Glomerular endothelial cell (primary cell): ENCODE measurements around the gene OR14A2. TPM values are rescaled to one million over a fixed set of nuclear protein-coding genes. Genes with fewer than 3 reads are reported as not detected.
"Not testable (repeated sequence)": the region's sequence is repeated elsewhere in the genome, so short reads cannot be mapped to it uniquely, and the experiment has no call there.

Experiments used
- DNase-seq: peaks from one replicate; pipeline ENCODE4 v3.0.0-alpha.2; 2011; ENCODE audit warnings: low read depth, low spot score; ENCODE audit errors: extremely low read depth
- total RNA-seq: library from RNA; depleted of rRNA; stranded (reverse); fragments of >200 nt; gene quantifications from 2 replicates; pipeline ENCODE4 v1.2.3, GENCODE V29; 2015

The OR14A2 gene
- not detected in 2 replicates for total RNA-seq

DNA sequence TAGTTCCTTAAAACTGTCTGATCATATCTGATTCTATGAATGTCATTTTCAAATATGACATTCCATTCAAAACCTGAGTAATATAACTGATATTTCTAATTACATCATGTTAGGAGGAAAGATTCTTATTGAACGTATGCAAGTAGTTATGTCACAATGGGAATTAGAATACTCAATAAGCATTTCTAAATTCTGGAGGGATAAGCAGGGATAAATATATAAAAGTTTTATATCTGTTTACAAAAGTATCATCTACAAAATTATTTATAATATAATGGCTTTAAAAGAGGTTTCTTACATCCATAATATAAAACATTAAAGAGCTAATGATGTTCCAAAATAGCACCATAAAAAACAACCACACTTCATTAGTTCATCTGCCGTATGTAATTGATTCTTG is at the start of gene OR14A2:
Gene OR14A2 (minus strand): TSS at position 101 of the 400 bp plus-strand sequence.
- no peak for DNase-seq

DNA sequence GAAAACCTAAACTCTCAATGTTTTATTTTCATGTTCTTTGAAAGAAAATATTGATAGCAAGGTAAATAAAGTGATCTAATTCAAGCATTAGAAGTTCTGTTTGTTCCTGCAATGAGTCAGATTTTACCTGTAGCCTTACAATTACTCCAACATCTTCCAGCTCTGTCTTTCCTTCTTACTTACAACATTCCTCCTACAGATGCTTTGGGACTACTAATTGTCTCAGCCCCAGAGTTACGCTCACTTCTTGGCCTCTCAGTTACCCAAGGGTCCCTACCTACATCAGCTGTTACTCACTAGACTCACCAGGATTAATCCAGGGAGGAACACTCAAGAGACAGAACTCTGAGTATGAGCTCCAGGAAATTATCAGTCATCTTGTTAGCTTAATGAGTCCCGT is 49.6 kb upstream of the OR14A2 start:
- no peak for DNase-seq

DNA sequence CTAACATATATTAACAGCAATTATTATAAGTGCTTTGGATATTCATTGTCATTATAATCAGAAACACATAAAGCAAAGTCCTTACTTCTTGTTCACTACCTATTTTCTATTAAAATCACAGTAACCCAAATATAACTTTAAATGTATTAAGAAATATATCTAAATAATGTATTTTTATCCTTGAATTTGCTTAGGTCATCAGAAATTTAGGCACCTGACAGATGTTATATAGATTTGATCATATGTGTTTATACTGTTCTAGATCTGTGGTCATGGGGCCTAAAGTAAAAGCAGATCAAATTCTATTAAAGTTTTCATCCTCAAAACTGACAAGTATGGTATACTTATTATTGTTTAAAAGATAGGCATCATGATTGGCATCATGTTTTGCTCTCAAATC is 21.7 kb upstream of the OR14A2 start:
- DNase-seq: no peak

DNA sequence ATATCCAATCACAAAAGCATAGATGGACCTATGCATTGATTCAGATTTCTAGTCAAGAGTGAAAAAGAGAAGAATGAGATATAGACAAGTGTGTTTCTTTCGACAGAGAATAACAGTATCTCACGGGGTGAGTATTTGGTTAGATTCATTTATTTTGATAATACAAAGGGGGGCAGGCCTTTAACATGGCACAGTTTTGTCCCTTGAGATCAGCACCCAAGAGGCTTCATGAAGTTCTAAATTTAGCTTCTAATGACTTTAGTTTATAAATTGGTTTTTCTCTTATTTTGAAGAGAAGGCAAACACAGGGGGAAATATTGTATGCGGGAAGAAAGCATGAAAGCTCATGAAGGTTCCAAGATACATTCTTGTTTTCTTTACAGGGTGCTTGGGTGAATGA is 12.5 kb upstream of the OR14A2 start, which contains the start of gene OR1C1:
Gene OR1C1 (minus strand): TSS at position 101 of the 400 bp plus-strand sequence. CDS start 2,150 bp downstream, outside the sequence.
- no peak for DNase-seq

DNA sequence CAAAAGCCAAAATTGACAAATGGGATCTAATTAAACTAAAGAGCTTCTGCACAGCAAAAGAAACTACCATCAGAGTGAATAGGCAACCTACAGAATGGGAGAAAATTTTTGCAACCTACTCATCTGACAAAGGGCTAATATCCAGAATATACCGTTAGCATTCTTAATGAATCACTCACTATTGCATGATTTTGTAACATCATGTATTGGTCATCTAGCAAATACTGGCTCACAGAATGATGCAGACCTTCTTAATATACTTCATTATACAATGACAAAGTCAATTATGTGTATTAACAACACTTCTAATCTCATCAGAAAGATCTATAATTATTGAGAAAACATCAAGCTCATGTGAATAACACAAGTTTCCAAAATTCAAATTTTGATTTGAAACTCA is 6.4 kb upstream of the OR14A2 start:
- not testable (repeated sequence) for DNase-seq

DNA sequence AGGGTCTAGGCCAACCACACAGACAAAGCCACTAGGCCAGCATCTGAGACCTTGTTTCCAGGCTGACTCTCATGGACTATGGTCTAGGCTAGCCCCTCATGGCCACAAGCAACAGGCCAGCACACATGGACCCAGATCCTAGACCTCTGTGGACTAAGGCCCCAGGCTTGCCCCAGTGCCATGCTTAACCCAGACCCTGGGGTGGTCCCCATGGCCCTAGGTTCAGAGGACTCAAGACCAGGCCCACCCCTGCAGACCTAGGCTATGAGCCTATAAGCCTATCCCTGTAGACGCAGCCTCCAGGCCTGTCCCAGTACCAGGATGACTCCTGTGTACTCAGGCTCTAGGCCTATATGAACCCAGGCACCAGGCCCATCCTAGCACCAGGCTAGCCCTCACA is 1.9 kb upstream of the OR14A2 start:
- no peak for DNase-seq

DNA sequence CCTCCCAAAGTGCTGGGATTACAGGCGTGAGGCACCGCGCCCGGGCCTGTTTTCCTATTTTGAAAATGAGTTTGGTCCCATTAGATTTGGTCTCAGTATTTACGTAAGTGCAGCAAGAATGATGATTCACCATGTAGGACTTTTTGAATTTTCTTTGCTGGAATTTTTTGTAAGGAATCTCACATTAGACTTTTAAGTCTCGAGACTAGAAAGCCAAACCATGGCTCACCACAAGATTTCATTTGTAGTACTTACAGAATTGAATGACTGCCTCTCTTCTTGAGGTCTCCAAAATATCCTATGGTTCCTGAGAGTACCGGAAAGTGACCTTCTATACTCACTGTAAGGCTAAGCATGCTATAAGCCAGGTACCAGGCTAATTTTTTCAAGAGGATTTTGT is 325 bp downstream of the OR14A2 start:
- no peak for DNase-seq

DNA sequence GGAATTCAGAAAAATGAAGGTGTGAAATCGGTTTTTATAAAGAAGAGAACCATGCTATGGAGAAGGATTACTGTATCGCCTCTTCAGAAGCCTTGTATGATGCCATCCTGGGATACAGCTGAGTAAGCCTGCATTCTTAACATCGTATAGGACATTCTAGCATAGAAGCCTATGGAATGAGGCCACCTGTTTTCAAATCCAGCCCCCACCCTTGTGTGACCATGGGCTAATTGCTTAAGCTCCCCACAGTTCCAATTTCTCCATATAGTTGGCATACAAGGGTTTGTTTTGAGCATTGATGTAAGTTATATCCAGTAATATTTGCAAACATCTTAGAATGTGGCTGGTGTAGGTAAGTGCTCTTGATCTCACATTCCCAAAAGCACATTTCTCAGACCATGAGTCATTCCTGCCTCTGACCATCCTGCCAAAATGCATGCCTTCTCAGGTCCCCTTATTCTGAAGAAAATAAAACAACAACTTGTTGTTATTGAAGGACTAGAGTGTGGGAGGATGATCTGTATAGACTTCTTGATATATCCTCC is 1.5 kb downstream of the OR14A2 start:
- no peak for DNase-seq

DNA sequence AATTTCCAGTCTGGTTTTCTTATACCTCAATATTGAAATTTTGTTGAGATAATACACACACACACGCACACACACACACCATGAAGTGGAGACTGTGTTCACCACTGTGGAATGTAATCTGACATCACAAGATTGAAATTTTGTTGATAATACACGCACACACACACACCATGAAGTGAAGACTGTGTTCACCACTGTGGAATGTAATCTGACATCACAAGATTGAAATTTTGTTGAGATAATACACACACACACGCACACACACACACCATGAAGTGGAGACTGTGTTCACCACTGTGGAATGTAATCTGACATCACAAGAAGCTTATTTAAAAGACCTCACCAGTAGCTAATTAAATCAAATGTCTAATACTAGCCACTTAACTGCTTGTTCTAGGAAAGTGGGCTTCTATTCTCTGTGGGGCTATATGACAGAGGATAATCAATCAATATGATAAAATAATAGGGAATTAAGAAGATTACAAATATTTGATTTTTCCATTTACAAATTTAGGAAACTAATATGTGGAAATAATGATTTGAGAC is 5.7 kb downstream of the OR14A2 start:
- DNase-seq: not testable (repeated sequence)

DNA sequence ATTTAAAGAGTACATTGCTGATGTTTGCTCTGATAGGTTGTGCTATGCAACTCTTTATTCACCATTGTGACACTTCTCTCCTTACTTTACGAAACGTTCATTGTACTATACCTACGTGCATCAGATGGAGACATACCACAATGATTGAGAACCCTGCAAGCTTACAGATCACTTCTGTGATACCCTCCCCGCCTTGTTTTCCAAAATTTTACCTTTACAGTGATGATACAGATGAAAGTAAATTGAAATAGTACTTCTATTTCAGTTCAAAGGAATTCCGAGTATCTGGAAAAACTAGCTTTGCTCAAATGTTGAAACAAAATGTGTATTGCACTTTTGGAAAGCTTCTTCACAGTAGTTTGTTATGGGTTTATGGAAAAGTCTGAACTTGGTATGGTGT is 6.2 kb downstream of the OR14A2 start:
- DNase-seq: no peak

DNA sequence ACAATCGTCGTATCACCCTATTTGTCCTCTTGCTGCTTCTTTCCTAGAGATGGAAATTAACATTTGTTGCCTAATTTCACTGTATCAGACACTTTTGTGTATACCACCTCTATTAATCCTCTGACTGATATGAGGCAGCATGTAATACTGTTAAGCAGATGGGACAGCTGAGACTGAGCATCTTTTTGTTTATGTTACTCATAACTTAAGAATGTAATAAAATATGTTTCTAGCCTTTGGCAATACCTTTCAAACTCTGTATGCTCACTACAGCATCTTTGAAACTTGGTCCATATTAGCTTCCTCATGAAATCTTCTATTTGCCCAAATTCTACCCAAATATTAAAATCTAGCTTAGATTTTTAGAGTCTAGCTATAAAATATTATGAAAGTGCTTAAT is 7.2 kb downstream of the OR14A2 start:
- DNase-seq: no peak

DNA sequence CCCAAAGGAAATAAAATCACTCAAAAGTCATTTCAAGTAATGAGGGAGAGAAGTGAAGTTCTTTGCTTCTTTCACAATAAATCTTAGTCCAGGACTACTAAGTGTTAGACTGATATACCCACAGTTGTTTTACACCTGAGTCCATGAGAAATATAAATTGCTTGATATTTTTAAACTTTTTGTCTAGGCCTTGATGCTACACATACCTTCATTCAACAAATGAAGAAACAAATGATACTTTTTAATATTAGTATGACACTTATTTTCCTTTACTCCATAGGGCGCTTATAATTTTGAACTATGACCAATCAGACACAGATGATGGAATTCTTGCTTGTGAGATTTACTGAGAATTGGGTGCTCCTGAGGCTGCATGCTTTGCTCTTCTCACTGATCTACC is 9.6 kb downstream of the OR14A2 start, which contains the start of gene OR14K1:
Gene OR14K1 (plus strand): TSS at position 301 of the 400 bp plus-strand sequence. CDS start 0 bp downstream, at position 301.
- DNase-seq: no peak

DNA sequence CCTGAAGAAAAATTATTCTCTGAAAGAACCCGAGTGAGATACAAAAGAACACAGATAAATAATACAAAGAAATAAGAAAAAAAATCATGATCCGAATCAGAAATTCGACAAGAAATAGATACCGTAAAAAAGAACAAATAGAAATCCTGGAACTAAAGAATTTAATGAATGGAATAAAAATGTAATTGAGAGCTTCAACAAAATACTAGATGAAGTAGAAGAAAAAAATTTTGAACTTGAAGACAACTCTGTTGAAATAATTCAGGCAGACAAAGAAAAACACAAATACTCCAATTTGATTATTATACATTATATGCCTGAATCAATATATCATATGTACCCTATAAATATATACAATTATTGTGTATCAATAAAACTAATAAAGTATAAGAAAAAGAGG is 26.7 kb downstream of the OR14A2 start:
- no peak for DNase-seq

DNA sequence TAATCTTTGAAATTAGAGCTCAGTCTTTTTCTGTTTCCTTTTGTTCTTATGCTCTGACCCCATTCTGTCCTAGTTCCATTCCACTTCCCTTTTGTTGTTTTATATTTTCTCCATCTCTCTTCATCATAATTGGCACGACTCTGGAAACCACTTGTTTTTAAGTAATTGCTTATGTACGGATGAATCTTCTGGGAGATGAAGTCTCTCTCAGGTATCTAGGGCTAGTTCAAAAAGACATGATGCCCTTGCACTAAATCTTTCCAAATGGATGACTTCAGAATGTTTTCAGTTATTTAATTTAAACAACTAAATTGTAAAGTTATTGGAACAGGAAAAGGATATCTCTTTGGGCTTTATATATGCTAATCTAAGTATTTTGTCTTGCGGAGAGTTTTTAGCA is 31.4 kb downstream of the OR14A2 start, which contains the start of gene OR6F1:
Gene OR6F1 (minus strand): TSS at position 101 of the 400 bp plus-strand sequence. CDS start 3,891 bp downstream, outside the sequence.
- no peak for DNase-seq

DNA sequence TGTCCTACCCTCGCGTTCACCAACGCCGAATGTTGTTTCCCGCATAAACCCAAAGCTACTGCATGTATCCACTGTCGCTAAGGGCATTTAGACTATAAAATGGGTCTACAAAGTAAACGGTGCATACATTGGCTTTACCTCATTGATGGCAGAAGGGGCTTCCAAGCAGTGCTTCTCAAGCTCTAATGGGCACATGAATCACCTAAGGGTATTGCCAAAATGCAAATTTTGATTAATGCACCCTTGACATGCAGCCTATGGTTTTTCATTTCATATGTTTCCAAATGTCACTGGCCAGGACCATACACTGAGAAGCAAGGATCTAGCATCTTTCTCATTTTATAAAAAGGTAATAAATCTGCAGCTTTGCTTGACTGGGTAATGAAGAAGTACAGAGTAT is 34.2 kb downstream of the OR14A2 start:
- no peak for DNase-seq

DNA sequence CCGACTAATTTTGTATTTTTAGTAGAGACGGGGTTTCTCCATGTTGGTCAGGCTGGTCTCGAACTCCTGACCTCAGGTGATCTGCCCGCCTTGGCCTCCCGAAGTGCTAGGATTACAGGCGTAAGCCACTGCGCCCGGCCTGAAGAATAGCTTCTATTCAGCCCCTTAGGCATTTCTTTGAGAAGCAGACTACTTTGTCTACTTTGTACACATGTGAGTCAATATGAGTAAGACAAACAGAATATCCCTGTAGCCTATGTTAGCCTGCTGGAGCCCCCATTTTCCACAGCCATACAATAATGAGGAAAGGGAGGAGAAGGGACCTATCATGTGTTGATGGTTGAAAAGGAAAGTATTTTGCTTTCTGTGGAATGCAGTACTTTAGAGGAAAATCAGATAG is 37.3 kb downstream of the OR14A2 start:
- DNase-seq: not testable (repeated sequence)

DNA sequence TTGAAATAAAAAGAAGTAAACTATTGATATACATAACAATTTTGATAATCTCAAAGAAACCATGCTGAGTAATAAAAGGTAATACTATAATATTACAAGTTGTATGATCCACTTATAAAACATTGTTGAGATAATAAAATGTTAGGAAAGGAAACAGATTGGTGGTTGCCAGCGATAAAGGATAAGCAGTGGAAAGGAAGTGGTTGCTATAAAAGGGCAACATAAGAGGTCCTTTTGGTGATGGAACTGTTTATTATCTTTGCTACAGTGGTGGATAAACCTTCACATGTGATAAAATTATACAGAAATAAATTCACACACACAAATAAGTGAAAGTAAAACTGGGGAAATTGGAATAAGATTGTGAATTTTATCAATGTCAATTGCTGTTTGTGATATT is 46.6 kb downstream of the OR14A2 start:
- no peak for DNase-seq

DNA sequence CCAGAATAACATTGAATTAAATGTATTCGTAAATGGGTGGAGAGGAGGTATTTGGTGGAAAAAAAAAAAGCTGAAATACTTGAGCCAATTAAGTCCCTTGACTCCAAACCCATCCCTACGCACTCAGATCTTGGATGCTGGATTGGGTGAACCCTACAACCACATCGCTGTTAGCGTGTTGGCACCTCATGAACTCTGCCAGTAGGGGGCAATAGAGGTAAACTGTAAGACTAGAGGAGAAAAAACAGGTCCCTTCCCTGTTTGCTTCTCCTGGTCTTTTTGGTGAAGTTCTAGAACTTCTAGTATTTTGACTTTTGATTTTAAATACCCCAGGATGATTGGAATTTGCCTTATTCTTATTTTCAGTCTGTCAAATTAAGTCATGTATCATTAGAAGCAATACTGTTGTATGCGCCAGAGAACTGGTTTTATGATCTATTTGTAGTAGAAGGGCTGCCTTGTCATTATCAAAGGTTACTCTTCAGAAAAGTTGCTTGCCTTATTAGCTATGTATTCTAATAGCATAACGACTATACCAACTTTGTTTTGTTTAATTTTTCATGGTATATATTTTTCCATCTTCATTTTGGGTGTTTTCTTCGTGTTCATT is 66.5 kb downstream of the OR14A2 start:
- no peak for DNase-seq

DNA sequence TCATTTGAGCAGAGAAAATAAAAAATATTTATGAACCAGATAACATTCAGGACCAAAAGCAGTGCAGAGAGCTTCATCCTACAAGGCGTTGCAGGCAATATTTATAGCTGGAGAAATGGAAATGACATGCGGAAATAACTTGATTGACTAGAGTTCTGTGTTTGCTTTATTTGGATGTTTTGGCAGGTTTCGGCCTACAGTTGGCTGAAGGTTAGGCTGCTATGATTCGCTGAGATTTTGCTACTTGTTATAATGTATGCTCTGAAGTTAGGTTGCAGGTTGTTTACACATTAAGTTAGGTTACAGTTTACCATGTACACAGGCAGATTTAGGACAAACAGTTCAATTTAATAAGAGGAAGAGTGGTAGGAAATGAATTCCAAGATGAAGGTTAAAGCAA is 67.8 kb downstream of the OR14A2 start:
- no peak for DNase-seq

DNA sequence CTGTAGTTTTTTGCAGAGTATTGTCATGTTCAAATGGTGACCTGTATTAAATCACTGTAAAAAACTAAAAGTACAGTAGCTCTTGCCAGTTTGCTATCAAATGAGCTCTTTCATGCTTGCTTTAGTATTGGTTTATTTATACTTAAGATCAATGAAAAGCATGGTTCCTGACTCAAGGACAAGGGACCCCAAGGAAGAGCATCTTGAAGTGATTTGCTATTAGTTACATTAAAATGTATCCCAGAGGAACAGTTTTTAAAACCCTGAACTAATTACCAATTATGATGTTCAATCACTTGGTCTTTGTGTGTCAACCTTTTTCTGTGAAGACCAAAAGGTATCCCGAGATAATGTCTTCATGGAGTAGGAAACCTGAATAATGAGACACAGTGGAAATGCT is 68.3 kb downstream of the OR14A2 start, which contains the start of gene OR13G1:
Gene OR13G1 (minus strand): TSS at position 101 of the 400 bp plus-strand sequence. CDS start 6,698 bp downstream, outside the sequence.
- DNase-seq: no peak
